ENCODE data around the gene FXR1.

- TF ChIP-seq ZNF121 (CRISPR knock-in tag; IDR thresholded peaks at IDR 0.05): no peak
- TF ChIP-seq CTCF (IDR thresholded peaks at IDR 0.05): no peak
- TF ChIP-seq MAX (CRISPR knock-in tag; IDR thresholded peaks at IDR 0.05): no peak
- no peak for TF ChIP-seq TEAD1 (CRISPR knock-in tag; IDR thresholded peaks at IDR 0.05)
- TF ChIP-seq ARID4B (CRISPR knock-in tag; IDR thresholded peaks at IDR 0.05; ENCODE audit: borderline replicate concordance): no peak
- TF ChIP-seq USF1 (CRISPR knock-in tag; IDR thresholded peaks at IDR 0.05): no peak
- TF ChIP-seq ATF1 (CRISPR knock-in tag; IDR thresholded peaks at IDR 0.05): no peak
These were observed 9.8 kb downstream of the FXR1 start for GRCh38 chr3:180922242-180922641.
